Astrocyte of the cerebellum (primary cell): Measurements from ENCODE around the gene UBA6.

Source experiments
- DNase-seq: peaks from one replicate; pipeline ENCODE4 v3.0.0-alpha.2; 2011; ENCODE audit warnings: low read depth
- H3K4me3 ChIP-seq: 2 replicates; pipeline ENCODE4 v1.5.1; 2011; ENCODE audit warnings: mild to moderate bottlenecking, low read depth, low read length, moderate library complexity
- in situ Hi-C: cut with HindIII; loops from 2 replicates; pipeline ENCODE4 v1.10.0; 2017; ENCODE audit warnings: low sequenced_read_pairs
- TF ChIP-seq, protein P1 (sequence below): IDR thresholded peaks from 2 replicates; pipeline ENCODE4 v1.5.1; 2012; ENCODE audit warnings: low read length, low read depth, moderate library complexity, mild to moderate bottlenecking; ENCODE audit errors: missing control alignments

The UBA6 gene

DNA sequence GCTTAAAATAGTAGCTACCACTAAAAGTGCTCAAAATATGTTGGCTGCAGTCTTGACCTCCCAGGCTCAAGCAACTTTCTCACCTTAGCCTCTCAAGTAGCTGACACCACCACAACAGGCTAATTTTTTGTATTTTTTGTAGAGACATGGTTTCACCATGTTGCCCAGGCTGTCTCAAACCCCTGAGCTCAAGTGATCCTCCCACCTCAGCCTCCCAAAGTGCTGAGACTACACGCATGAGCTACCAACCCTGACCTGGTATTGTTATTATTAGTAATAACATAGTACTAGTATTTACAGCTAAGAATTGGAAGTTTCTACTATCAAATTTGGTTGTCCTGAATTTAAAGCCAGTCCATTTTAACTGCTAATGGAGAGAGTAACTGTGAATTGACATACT is 124.4 kb downstream of the UBA6 start:
- no peak overlapping the region for H3K4me3 ChIP-seq
- in situ Hi-C loops = no loop called here
- TF ChIP-seq, protein P1, sequence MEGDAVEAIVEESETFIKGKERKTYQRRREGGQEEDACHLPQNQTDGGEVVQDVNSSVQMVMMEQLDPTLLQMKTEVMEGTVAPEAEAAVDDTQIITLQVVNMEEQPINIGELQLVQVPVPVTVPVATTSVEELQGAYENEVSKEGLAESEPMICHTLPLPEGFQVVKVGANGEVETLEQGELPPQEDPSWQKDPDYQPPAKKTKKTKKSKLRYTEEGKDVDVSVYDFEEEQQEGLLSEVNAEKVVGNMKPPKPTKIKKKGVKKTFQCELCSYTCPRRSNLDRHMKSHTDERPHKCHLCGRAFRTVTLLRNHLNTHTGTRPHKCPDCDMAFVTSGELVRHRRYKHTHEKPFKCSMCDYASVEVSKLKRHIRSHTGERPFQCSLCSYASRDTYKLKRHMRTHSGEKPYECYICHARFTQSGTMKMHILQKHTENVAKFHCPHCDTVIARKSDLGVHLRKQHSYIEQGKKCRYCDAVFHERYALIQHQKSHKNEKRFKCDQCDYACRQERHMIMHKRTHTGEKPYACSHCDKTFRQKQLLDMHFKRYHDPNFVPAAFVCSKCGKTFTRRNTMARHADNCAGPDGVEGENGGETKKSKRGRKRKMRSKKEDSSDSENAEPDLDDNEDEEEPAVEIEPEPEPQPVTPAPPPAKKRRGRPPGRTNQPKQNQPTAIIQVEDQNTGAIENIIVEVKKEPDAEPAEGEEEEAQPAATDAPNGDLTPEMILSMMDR = no peak
- DNase-seq = no peak

DNA sequence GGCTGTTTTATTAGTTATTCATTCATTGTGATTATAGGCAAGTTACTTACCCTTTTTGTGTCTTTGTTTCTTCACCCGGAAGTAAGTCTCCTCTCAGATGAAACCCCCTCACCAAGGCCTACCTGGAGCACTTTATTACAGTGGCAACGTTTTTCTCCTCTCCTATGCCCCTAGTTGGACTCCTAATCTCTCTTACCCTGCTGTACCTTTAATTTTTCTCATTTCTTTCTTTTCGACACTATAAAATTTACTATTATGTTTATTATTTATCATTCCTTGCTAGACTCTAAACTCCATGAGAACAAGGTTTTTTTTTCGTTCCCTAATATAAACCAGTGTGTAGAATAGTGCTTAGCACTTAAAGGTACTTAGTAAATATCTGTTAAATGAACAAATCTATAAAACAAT is 124.9 kb downstream of the UBA6 start:
- no peak overlapping the region for H3K4me3 ChIP-seq
- TF ChIP-seq, protein P1 = no peak
- DNase-seq = no peak
- in situ Hi-C loops = no loop called here

DNA sequence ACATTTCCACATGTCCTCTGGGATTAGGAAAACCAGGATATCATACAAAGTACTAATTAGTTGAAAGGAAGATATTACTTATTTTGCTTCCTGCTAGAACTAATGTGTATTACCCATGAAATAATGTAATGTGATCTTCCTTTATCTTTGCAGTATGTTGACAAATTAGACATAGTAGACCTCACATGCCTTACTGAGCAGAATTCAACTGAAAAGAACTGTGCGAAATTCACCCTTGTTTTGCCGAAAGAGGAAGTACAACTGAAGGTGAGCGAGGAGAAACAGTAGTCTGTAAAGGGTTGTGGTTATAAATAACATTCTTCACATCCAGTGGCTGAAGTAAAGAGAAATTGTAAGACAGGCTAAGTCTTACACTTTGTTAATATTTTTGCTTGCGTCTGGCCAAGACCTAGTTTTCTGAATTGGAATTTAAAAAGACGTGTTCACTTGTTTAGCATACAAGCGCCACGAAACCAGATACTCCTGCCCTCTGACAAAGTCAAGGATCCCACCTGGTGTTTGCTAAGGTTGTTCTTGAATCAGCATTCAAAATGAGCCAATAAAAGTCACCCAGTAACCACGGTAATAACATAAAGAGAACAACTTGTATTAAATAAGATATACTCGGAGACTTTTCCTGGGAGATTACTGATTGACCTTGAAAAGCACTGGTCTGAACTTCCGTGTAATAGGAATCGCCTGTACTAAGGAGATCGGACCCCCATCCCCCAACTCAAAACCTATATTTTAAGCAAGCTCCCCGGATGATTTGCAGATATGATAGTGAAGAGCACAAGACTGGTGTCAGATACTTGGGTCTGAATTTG is 125.5 kb downstream of the UBA6 start:
- TF ChIP-seq, protein P1 = no peak
- in situ Hi-C loops = no loop called here
- H3K4me3 ChIP-seq = no peak overlapping the region
- DNase-seq = no peak

DNA sequence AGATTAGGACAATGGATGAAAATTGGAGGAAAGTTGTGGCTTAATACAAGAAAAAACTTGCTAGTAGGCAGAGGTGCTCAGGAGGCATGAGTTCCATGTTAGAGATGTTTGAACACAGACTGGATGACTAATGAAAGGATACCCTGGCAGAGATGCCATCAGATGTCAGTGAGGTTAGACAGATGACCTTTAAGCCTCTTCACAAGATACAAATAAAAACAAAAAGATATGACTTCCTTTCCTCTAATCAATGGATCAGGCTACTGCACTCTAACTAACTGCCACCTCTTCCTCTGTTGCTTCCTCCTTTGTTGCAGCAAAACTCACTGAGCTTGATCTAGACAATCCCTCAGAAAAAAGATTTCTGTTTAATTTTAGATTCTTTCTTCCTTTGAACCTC is 127.8 kb downstream of the UBA6 start:
- H3K4me3 ChIP-seq = no peak overlapping the region
- no peak for DNase-seq
- TF ChIP-seq, protein P1 = no peak
- in situ Hi-C loops = no loop called here

DNA sequence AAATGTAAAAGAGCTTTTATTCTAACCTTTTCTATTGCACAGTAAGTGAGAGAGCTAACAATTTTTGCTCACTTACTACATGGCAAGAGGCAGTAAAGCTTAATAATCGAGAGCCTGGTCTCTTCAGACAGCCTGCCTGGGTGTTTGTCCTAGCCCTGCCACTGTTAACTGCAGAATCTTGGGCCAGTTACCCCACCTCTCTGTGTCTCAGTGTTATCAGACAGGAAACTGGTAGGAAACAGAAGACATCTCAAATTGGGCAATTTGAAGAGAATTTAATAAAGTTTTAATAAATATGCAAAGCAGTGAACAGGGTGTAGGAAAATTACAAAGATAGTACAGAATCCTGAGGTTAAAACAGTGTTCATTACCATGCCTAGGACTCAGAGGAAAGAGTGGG is 129.0 kb downstream of the UBA6 start:
- TF ChIP-seq, protein P1 = no peak
- no peak for DNase-seq
- in situ Hi-C loops = no loop called here
- no peak overlapping the region for H3K4me3 ChIP-seq

DNA sequence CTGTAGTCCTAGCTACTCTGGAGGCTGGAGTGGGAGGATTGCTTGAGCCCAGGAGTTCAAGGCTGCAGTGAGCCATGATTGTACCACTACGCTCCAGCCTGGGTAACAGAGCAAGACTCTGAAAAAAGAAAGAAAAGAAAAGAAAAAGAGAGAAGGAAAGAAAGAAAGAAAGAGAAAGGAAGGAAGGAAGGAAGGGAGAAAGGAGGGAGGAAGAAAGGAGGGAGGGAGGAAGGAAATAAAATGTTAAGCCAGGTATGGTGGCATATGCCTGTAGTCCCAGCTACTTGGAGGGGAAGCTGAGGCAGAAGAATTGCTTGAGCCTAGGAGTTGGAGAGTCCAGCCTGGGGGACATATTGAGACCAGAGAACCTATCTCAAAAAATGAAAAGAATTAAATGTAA is 130.4 kb downstream of the UBA6 start:
- no peak overlapping the region for H3K4me3 ChIP-seq
- DNase-seq = no peak
- in situ Hi-C loops = no loop called here
- TF ChIP-seq, protein P1 = no peak
